Astrocyte (in vitro differentiated cells and primary cell): ENCODE results near the gene FSTL3. TPM values are rescaled to one million over a fixed set of nuclear protein-coding genes. Genes with fewer than 3 reads are reported as not detected.
A peak's percentile ranks its signal among the peaks of the same experiment; 100 is the strongest.

ENCODE experiments used
- DNase-seq: peaks from one replicate; pipeline ENCODE4 v3.0.0-alpha.2; 2010; ENCODE audit warnings: low read depth
- FAIRE-seq: peaks from 2 replicates; lab custom pipeline; 2011; peaks lifted over from hg19 to GRCh38; lab: Jason Lieb, UNC
- H2AFZ ChIP-seq: 2 replicates; pipeline ENCODE4 v1.6.0; 2012; ENCODE audit warnings: low read depth, low read length, inconsistent platforms
- H3K27ac ChIP-seq: 2 replicates; pipeline ENCODE4 v1.5.1; 2011; ENCODE audit warnings: low read depth, low read length, inconsistent platforms
- H3K27me3 ChIP-seq: 2 replicates; pipeline ENCODE4 v1.6.0; 2011; ENCODE audit warnings: low read length, inconsistent platforms; ENCODE audit not compliant: insufficient read depth
- H3K36me3 ChIP-seq: 2 replicates; pipeline ENCODE4 v1.5.1; 2011; ENCODE audit warnings: low read length, inconsistent platforms; ENCODE audit not compliant: insufficient read depth
- H3K4me1 ChIP-seq: 2 replicates; pipeline ENCODE4 v1.5.1; 2011; ENCODE audit warnings: low read length, inconsistent platforms; ENCODE audit not compliant: insufficient read depth
- H3K4me2 ChIP-seq: 2 replicates; pipeline ENCODE4 v1.6.0; 2012; ENCODE audit warnings: low read length, inconsistent platforms
- H3K4me3 ChIP-seq: 2 replicates; pipeline ENCODE4 v1.5.1; 2011; ENCODE audit warnings: low read depth, mild to moderate bottlenecking, low read length, inconsistent platforms; ENCODE audit not compliant: insufficient read depth
- H3K79me2 ChIP-seq: 2 replicates; pipeline ENCODE4 v1.6.0; 2012; ENCODE audit warnings: mild to moderate bottlenecking, low read length, inconsistent platforms; ENCODE audit not compliant: insufficient read depth
- H3K9ac ChIP-seq: 2 replicates; pipeline ENCODE4 v1.6.0; 2012; ENCODE audit warnings: mild to moderate bottlenecking, low read length, inconsistent platforms
- H3K9me3 ChIP-seq: 2 replicates; pipeline ENCODE4 v1.5.1; 2012; ENCODE audit warnings: low read depth, mild to moderate bottlenecking, low read length, inconsistent platforms; ENCODE audit not compliant: insufficient read depth
- H4K20me1 ChIP-seq: 2 replicates; pipeline ENCODE4 v1.6.0; 2012; ENCODE audit warnings: low read length, inconsistent platforms; ENCODE audit not compliant: insufficient read depth
- H3K27ac Mint-ChIP-seq: one replicate; pipeline ENCODE4 v1.8.0; 2021; ENCODE audit warnings: mild to moderate bottlenecking, mixed read lengths; ENCODE audit not compliant: unreplicated experiment
- H3K27me3 Mint-ChIP-seq: one replicate; pipeline ENCODE4 v1.8.0; 2021; ENCODE audit warnings: low read depth, mixed read lengths; ENCODE audit not compliant: unreplicated experiment
- H3K36me3 Mint-ChIP-seq: one replicate; pipeline ENCODE4 v1.8.0; 2021; ENCODE audit warnings: low read depth, mixed read lengths; ENCODE audit not compliant: unreplicated experiment
- H3K4me1 Mint-ChIP-seq: one replicate; pipeline ENCODE4 v1.8.0; 2021; ENCODE audit warnings: low read depth, mixed read lengths; ENCODE audit not compliant: unreplicated experiment
- H3K4me3 Mint-ChIP-seq: one replicate; pipeline ENCODE4 v1.8.0; 2021; ENCODE audit warnings: mild to moderate bottlenecking, moderate library complexity, mixed read lengths; ENCODE audit not compliant: unreplicated experiment
- H3K9me3 Mint-ChIP-seq: one replicate; pipeline ENCODE4 v1.8.0; 2021; ENCODE audit warnings: mild to moderate bottlenecking, mixed read lengths; ENCODE audit not compliant: unreplicated experiment
- EZH2 ChIP-seq: IDR thresholded peaks from 2 replicates; pipeline ENCODE4 v1.6.1; 2012; ENCODE audit warnings: mild to moderate bottlenecking, low read length, inconsistent platforms; ENCODE audit not compliant: insufficient read depth
- total RNA-seq: library from RNA; stranded (reverse); gene quantifications from 2 replicates; pipeline ENCODE4 v1.2.1, GENCODE V29; 2021
- TF ChIP-seq, protein P1 (sequence below): IDR thresholded peaks from 2 replicates; pipeline ENCODE4 v1.5.1; 2011; ENCODE audit warnings: low read depth, mild to moderate bottlenecking, inconsistent platforms, low read length, moderate library complexity; ENCODE audit not compliant: insufficient read depth

FSTL3 gene
- total RNA-seq, 1 donor from 2014 or later: 72.0 TPM

DNA sequence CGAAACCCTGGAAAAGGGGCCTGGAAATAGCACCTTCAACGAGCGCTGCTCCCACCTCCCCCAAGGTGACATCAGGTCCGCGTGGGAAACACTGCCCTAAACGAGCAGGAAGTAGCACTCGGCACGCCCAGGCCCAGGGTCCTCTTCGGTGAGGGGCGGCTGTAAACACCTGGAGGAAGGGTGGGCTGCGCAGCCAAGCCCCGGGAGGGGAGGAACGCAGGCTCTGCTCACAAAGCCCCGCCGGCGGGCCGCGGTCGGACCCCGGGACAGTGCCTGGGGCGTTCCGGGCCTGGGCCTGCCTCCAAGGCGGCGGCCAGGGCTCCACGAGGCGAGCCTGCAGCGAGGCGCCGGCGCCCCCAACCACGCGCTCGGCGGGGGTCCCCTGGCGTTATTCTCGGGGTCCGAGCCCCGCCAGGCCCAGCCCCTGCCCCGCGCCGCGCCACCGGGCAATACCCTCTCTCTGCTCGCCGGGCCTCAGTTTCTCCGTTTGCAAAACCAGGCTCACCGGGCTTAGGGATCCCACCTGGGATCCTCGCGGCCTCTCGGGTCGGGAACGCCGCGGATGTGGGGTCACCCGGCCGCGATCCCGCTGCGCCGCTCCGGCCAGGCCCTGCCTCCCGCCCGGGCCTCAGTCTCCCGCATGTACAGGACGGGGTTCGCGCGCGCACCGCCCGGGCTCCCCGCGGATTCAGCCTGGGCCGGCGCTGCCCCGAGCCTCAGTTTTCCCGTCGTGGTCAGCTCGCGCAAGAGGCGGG, 13.8 kb upstream of the FSTL3 start:
- Mint-ChIP-seq H3K9me3 (no peaks in the 10 kb centered on the region), H3K27me3 (no peaks in the 10 kb centered on the region), H3K36me3 (peaks cover 4% of the 10 kb centered on the region), H3K4me3 (peak overlapping the region; percentile 90), H3K27ac (peak overlapping the region; percentile 81), H3K4me1 (peaks cover 5% of the 10 kb centered on the region)
- no peaks in the 10 kb centered on the region for H3K36me3 ChIP-seq
- peak overlapping the region; percentile 70 for H3K4me3 ChIP-seq
- no peak overlapping the region for H2AFZ ChIP-seq
- H3K27me3 ChIP-seq: no peaks in the 10 kb centered on the region
- no peak for FAIRE-seq
- peaks cover 47% of the 10 kb centered on the region for H4K20me1 ChIP-seq
- peak; percentile 32 for DNase-seq
- peaks cover 59% of the 10 kb centered on the region for H3K79me2 ChIP-seq
- H3K27ac ChIP-seq: peak overlapping the region; percentile 78
- peak overlapping the region; percentile 95 for H3K9ac ChIP-seq
- peak overlapping the region; percentile 93 for H3K4me2 ChIP-seq
- peaks cover 30% of the 10 kb centered on the region for H3K4me1 ChIP-seq
- H3K9me3 ChIP-seq: peaks cover 3% of the 10 kb centered on the region
- no peak for TF ChIP-seq EZH2
- TF ChIP-seq, protein P1, sequence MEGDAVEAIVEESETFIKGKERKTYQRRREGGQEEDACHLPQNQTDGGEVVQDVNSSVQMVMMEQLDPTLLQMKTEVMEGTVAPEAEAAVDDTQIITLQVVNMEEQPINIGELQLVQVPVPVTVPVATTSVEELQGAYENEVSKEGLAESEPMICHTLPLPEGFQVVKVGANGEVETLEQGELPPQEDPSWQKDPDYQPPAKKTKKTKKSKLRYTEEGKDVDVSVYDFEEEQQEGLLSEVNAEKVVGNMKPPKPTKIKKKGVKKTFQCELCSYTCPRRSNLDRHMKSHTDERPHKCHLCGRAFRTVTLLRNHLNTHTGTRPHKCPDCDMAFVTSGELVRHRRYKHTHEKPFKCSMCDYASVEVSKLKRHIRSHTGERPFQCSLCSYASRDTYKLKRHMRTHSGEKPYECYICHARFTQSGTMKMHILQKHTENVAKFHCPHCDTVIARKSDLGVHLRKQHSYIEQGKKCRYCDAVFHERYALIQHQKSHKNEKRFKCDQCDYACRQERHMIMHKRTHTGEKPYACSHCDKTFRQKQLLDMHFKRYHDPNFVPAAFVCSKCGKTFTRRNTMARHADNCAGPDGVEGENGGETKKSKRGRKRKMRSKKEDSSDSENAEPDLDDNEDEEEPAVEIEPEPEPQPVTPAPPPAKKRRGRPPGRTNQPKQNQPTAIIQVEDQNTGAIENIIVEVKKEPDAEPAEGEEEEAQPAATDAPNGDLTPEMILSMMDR: no peak

DNA sequence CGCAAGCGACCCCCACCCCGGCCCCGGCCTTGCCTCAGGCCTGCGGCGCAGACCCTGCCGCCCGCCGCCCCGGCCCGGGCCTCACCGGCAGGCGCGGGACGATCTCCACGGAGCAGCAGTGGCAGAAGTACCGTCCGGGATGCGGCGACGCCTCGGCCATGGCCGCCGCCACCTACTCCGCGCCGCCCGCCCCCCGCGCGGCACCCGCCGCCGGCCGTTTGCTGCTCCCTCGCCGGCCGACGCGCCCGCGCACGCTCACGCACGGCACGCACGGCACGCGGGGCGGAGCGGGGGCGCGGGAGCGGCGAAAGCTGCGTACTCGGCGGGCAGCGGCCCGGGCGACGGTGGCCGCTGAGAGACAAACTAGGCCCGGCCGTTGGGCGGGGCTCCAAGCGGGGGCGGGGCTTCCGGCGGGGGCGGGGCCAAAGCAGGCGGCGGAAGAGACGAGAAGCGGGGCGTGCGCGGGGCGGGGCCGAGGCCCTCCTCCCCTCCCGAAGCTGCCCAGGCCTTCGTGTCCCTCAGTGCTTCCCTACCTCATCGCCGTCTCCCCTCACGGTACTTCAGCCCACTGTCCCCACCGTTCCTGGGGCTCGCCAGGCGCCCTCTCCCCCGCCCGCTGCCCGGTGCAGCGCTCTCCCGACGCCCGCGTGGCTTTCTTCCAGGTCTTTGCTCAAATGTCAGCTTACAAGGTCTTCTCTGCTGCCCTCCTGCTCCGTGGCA, 13.1 kb upstream of the FSTL3 start, which contains the start of gene RNF126:
Gene RNF126 (minus strand): TSS at position 253 of the 720 bp plus-strand sequence. CDS start 93 bp downstream, at position 160.
- peak within 1 kb of the TSS; percentile 70 for H3K4me3 ChIP-seq

More for the DNA sequence above, 13.1 kb upstream of the FSTL3 start, which contains the start of gene RNF126:
- peak within 1 kb of the TSS; percentile 95 for H2AFZ ChIP-seq
- DNase-seq (peak; percentile 71), FAIRE-seq (no peak)
- peaks cover 52% of the 10 kb centered on the region for H3K79me2 ChIP-seq
- H3K9me3 ChIP-seq: peaks cover 3% of the 10 kb centered on the region
- Mint-ChIP-seq H3K4me1 (peaks cover 5% of the 10 kb centered on the region), H3K36me3 (peaks cover 4% of the 10 kb centered on the region), H3K27ac (peak within 1 kb of the TSS; percentile 81), H3K9me3 (peaks cover 2% of the 10 kb centered on the region), H3K4me3 (peak within 1 kb of the TSS; percentile 90), H3K27me3 (no peaks in the 10 kb centered on the region)
- H4K20me1 ChIP-seq: peaks cover 40% of the 10 kb centered on the region
- no peaks in the 10 kb centered on the region for H3K27me3 ChIP-seq
- TF ChIP-seq, protein P1: no peak
- no peak for TF ChIP-seq EZH2
- peak within 1 kb of the TSS; percentile 78 for H3K27ac ChIP-seq
- H3K36me3 ChIP-seq: no peaks in the 10 kb centered on the region
- peak within 1 kb of the TSS; percentile 95 for H3K9ac ChIP-seq
- H3K4me1 ChIP-seq: peaks cover 30% of the 10 kb centered on the region
- peak within 1 kb of the TSS; percentile 93 for H3K4me2 ChIP-seq
